ENCODE measurements around the gene NDUFS6.
"Not testable (repeated sequence)": the region's sequence is repeated elsewhere in the genome, so short reads cannot be mapped to it uniquely, and the experiment has no call there.

NDUFS6 gene

DNA sequence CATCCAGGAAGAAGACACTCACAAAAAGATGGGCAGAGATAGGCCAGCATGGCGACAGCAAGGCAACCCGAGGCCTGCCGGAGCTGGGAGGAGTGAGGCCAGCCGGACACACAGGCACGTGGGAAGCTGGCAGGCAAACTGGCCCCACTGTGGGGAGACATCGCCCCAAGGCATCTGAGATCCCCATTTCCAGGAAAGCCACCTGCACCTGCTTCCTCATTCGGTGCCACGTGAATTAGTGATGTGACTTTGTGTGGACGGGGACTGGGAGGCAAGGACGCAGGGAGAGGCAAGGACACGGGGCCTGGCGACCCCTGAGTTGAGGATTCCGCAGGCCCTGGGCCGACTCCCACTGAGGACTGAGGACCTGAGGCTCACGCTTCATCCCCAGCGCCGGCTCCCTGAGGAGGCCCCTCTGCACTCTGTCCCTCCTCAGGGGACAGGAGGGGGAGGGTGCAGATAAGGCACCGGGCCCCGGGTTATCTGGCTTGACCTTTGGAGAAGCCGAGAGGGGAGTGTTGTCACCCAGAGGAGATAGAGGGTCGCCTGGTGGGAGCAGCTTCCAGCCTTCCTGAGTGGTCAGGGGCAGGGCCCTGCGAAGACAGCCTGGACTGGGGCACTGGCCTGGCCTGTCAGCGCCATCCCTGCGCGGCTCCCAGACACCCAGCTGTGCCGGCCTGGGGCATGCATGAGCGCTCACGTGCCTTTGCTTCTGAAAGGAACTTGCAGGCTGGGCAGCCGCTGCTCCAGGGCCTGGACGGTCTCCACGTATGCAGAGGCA, 39.7 kb downstream of the NDUFS6 start:
- no peak overlapping the region for H3K4me3 ChIP-seq (ENCODE audit: low read length)
- no peak for TF ChIP-seq ZNF274 (IDR thresholded peaks at IDR 0.05; ENCODE audit: low read depth, low read length)

DNA sequence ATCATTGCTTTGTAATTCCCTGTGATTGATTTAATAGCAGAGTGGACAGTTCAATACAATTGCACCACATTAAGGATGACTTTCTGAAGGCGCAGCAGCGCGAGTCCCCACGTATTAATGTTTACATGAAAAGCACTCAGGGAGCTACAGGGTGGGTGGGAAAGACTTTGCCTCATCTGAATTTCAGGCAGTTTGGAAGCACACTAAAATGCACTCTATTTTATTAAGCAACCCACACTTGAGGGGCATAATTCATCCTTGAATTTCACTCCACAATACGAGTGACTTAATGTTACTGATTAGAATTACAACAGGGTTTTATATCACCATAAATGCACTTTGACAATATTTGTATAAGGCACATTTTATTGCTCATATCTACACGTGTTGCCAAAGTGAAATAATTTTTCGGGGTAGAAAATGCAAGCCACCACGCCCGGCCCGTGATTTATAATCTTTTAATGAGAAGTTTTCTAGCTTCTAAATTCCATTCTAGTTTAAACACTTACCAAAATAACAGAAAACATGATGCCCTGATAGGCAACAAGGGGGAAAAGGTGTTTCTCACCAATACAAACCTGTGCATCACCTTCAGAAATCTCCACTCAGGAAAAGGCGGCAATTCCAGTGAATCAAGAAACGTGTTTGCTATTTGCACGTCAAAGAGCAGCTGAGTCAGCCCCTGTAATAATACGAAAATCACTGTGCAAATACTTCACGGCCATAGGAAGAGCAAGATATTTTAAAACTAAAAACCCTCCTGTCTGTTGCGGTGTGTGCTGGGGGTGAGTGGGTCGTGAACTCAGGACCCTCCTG, 41.0 kb downstream of the NDUFS6 start:
- no peak for TF ChIP-seq ZNF274 (IDR thresholded peaks at IDR 0.05; ENCODE audit: low read depth, low read length)
- H3K4me3 ChIP-seq (ENCODE audit: low read length) = no peak overlapping the region

DNA sequence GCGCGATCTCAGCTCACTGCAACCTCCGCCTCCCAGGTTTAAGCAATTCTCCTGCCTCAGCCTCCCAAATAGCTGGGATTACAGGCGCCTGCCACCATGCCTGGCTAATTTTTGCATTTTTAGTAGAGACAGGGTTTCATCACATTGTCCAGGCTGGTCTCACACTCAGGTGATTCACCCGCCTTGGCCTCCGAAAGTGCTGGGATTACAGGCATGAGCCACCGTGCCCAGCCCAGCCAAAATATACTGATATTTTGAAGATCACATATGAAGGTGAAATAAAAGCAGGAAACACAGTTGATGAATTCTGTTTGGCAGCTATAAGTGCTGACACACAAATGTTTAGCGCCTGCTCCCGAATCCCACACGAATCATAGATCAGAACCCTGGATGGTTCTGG, 42.6 kb downstream of the NDUFS6 start:
- H3K4me3 ChIP-seq (ENCODE audit: low read length) = not testable (repeated sequence)

DNA sequence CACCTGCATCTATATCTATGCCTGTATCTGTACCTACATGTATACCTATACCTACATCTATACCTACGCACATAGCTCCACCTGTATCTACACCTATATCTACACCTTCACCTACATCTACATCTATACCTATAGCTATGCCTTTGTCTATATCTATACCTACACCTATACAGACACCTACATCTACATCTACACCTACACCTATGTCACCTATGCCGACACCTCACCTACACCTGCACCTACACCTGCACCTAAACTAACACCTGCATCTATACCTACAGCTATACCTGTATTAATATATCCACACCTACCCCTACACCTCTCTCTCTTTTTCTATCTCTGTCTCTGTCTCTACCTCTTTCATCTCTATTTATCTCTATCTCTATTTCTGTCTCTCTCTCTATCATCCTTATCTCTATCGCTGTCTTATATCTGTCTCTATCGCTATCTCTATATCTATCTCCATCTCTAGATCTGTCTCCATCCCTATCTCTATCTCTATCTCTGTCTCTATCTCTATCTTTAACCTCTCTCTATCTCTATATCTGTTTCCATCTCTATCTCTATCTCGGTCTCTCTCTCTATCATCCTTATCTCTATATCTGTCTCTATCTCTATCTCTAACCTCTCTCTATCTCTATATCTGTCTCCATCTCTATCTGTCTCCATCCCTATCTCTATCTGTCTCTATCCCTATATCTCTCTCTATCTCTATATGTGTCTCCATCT, 43.7 kb downstream of the NDUFS6 start:
- H3K4me3 ChIP-seq (ENCODE audit: low read length) = no peak overlapping the region
- TF ChIP-seq ZNF274 (IDR thresholded peaks at IDR 0.05; ENCODE audit: low read depth, low read length) = no peak

DNA sequence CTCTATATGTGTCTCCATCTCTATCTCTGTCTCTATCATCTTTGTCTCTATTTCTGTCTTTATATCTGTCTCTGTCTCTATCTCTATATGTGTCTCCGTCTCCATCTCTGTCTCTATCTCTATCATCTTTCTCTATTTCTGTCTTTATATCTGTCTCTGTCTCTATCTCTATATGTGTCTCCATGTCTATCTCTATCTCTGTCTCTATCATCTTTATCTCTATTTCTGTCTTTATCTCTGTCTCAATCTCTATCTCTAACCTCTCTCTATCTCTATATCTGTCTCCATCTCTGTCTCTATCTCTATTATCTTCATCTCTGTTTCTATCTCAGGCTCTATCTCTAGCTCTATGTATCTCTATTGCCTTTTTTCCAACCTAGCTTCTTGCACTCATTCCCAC, 44.5 kb downstream of the NDUFS6 start:
- no peak overlapping the region for H3K4me3 ChIP-seq (ENCODE audit: low read length)
- no peak for TF ChIP-seq ZNF274 (IDR thresholded peaks at IDR 0.05; ENCODE audit: low read depth, low read length)

DNA sequence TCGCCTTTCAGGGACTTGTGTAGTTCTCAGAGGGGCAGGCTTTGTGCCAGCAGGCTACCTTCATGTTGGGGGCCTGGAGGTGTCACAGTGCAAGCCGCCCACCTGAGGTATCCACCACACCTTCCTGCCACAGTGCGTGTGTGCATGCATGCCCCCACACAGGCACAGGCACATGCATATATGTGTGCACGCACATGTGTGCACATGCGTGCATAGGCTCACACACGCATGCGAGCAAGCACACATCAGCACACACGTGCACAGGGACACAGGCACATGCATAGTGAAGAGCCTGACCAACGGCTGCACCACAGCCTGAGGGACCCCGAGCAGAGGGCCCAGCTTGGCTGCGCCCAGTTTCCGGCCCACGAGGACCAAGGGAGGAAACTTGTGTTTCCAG, 45.4 kb downstream of the NDUFS6 start:
- no peak for TF ChIP-seq ZNF274 (IDR thresholded peaks at IDR 0.05; ENCODE audit: low read depth, low read length)
- H3K4me3 ChIP-seq (ENCODE audit: low read length) = no peak overlapping the region

DNA sequence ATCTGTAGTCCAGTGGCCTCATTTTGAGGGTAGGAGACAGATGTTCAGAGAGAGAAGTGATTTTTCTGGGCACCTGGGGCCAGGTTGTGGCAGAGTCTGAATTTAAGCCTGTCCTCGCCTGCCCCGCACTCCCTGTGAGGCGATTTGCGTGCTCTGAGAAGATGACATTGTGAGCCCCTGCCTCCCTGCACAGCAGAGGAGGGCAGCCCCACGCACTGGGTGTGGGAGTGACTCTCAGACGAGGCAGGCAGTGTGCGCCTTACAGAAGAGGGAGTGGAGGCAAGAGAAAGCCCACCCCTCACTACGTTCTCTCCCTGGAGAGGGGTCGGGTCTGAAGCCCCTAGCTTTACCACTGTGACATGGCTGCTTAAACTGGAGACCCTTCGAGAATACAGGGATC, 45.8 kb downstream of the NDUFS6 start:
- no peak overlapping the region for H3K4me3 ChIP-seq (ENCODE audit: low read length)
- TF ChIP-seq ZNF274 (IDR thresholded peaks at IDR 0.05; ENCODE audit: low read depth, low read length) = no peak

DNA sequence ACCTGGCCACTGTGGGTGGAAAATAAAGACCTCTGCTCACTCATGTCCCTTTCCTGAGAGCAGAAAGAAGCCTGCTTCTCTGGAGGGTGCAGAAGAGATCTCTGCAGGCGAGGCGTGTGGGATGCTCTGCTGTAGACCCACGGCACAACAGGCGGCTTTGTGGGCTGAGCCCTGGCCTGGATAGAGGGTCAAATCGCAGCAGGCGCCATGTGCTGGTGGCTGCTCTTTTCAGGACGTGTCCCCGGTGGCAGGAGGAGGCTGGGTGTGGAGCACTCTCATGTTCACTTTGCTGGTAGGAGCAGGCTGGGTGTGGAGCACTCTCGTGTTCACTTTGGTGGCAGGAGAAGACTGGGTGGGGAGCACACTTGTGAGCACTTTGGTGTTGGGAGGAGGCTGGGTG, 46.4 kb downstream of the NDUFS6 start:
- TF ChIP-seq ZNF274 (IDR thresholded peaks at IDR 0.05; ENCODE audit: low read depth, low read length) = no peak

DNA sequence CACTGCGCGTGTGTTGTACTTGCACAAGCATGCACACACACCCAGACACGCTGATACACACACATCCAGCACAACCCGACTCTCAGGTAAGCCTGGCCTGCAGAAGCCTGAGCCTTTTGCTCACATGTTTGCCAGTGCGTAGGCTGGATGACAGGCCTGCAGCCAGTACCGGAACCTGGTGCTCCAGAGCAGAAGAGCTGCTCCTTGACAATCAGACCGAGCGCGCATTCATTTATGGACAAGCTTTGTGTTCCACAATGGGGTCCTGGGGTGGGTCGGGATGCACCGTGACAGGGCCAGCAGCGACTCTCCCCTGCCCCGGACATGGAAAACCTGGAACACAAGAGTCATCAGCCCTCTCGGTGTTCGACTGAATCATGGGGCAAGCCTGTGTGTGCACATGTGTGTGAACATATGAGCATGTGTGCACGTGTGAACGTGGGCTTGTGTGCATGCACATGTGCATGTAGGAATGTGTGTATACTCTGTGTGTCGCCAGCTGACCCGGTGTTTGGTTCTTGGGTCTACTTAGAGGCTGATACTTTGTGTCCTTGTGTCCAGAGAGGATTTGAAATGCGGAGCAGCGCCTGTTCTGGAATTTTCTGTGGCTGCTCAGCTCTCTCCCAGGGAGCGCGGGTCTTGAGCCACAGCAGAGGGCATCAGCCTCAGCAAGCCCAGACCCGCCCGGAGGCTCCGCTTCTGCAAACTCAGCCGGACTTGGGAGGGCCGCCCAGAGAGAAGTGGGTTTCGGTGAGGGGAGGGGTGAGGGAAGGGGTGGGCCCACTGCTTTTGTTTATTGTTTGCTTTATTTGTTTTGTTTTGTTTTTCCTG, 49.3 kb downstream of the NDUFS6 start:
- no peak for TF ChIP-seq ZNF274 (IDR thresholded peaks at IDR 0.05; ENCODE audit: low read depth, low read length)
- no peak overlapping the region for H3K4me3 ChIP-seq (ENCODE audit: low read length)

More for the DNA sequence above, 46.4 kb downstream of the NDUFS6 start:
- H3K4me3 ChIP-seq (ENCODE audit: low read length) = no peak overlapping the region

DNA sequence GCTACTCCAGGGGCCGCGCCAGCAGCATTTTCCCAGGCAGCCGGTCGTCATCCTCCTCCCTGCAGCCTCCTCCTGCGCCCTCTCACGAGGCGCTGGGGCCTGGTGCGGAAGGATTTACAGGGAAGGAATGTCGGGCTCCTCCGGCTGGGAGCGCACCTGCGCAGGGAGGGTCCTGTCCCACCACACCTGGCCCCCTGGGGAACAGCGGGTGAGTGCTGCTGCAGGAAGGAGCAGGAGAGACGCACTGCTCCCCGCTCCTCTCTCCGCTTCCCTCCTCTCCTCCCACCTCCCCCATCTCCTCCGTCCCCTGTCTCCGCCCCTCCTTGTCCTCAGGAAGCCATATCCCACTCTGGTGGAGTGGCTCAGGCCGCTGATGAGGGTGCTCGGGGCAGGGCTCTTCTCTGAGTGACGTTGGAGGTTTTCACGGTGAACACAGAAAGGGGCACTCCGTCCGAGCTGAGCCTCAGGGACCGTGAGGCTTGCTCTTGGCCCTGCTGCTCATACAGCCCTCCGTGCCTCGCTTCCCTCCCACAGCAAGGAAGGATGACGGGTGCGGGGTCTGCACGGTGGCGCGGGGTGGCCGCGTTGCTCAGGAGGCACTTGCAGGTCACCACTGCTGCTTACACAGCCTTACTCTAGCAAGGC, 50.2 kb downstream of the NDUFS6 start:
- no peak overlapping the region for H3K4me3 ChIP-seq (ENCODE audit: low read length)
- TF ChIP-seq ZNF274 (IDR thresholded peaks at IDR 0.05; ENCODE audit: low read depth, low read length) = no peak

DNA sequence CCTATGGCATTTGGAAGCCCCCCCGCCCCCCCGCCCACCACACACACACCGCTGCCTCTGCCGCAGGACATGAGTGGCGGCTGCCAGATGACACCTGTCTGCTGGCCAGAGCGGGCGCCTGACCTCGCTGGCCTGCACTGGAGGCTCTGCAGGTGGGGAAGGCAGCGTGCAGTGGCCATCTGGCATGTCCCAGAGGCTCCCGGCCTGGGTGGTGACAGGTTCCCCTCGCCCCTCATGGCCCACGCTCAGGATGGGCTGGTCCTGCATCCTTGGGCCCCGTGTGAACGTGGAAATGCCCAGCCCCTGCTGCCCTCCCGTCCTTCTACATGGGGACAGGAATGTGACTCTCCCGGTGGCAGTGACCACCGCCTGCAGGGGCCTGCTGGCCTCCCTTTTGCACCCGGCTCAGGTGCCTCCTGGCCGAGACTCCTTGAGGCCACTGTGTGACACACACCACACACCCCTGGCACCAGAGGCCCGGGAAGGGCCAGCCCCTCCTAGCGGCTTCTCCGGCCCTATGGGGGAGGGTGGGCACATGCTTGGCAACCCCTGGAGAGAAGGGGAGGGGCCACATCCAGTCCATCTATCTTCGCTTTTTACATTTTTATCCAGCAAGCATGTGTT, 51.2 kb downstream of the NDUFS6 start:
- no peak for TF ChIP-seq ZNF274 (IDR thresholded peaks at IDR 0.05; ENCODE audit: low read depth, low read length)
- H3K4me3 ChIP-seq (ENCODE audit: low read length) = no peak overlapping the region

DNA sequence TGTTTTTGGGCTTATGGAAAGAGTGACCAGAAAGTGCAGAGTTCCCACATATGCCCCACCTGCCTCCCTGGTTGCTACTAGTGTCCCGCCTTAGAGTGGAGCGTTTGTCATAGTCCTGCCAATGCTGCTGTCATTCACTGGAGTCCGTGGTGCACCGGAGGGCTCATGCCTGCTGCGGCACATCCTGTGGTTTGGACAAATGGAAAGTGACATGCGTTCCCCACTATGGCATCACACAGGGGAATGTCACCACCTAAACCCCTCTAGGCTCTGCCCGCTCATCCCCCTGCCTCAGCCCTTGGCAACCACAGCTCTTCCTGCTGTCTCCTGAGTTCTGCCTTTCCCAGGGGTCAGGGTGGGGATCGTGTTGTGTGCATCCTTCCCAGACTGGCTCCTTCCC, 52.3 kb downstream of the NDUFS6 start:
- no peak overlapping the region for H3K4me3 ChIP-seq (ENCODE audit: low read length)
- no peak for TF ChIP-seq ZNF274 (IDR thresholded peaks at IDR 0.05; ENCODE audit: low read depth, low read length)

DNA sequence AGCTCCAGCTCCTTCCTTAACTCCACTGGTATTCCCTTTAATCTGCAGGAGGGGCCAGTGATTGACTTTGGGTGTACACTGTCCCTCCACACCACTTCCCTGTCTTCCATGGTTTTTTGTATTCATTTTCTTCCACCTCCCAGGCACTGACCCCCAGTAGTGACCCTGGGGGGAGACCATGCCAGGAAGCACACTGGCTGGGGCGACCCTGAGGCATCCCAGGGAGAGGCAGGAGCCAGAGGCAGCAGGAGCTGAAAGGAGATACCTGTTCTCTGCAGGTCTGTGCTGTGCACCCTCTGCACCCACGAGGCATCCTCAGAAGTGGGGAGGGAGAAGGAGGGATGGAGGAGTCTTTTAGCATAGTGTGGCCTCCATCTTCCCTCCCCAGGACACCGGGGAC, 53.9 kb downstream of the NDUFS6 start:
- no peak for TF ChIP-seq ZNF274 (IDR thresholded peaks at IDR 0.05; ENCODE audit: low read depth, low read length)
- no peak overlapping the region for H3K4me3 ChIP-seq (ENCODE audit: low read length)

Data from GM08714 (cell line).